ENCODE measurements around the gene P2RX7.

P2RX7 gene

DNA sequence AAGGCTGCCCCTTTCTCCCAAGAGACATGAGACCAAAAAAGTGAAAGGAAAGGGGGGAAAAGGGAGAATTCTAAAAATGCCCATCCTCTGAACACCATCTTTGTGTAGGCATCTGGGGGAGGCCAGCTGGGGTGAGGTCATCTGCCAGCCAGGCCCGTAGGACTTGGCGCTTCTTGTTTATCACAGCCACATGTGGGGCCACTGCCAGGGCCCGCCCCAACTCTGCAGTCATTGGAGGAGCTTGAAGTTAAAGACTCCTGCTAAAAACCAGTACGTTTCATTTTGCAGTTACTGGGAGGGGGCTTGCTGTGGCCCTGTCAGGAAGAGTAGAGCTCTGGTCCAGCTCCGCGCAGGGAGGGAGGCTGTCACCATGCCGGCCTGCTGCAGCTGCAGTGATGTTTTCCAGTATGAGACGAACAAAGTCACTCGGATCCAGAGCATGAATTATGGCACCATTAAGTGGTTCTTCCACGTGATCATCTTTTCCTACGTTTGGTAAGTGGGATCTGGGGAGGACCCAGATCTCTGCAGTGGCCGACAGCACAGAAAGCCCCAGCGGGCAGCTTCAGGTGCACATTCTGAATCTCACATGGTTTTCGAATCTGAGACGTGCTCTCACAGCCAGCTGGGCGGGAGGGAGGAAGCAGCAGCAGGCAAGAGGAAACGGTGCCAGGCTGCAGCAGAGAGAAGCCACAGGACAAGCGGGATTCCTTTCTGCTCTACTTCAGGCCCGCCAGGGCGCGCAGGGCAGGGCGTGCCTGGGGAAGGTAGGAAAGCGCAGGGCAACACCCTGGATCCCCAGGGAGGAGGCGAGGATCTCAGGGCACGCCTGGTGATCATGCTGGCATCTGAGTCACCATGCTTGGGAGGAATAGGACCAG, at the start of gene P2RX7:
P2RX7 (plus strand) TSS at position 276 of the 881 bp plus-strand sequence; CDS start at position 371, 95 bp downstream.
- no peak for FAIRE-seq

DNA sequence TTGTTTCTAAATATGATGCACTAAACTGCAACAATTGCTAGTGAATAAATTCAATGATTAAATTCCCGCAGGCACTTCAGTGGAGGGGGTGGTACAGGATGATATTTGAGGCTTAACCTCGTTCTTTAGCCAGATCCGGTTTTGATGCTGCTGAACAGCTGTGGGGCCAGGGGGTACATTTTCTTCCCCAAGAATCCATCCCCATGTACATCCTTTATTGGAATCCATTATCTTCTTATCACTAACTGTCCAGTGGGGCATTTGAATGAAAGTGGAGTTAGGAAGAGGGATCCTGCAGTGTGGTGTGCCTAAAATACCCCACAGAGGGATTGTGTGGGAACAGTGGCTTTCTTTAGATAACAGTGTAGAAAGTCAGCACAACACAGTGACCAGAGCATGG, 48.4 kb upstream of the P2RX7 start:
- no peak for FAIRE-seq

- FAIRE-seq, result no peak
Observed at GRCh38 chr12:121085069-121085468, 47.6 kb upstream of the P2RX7 start.

DNA sequence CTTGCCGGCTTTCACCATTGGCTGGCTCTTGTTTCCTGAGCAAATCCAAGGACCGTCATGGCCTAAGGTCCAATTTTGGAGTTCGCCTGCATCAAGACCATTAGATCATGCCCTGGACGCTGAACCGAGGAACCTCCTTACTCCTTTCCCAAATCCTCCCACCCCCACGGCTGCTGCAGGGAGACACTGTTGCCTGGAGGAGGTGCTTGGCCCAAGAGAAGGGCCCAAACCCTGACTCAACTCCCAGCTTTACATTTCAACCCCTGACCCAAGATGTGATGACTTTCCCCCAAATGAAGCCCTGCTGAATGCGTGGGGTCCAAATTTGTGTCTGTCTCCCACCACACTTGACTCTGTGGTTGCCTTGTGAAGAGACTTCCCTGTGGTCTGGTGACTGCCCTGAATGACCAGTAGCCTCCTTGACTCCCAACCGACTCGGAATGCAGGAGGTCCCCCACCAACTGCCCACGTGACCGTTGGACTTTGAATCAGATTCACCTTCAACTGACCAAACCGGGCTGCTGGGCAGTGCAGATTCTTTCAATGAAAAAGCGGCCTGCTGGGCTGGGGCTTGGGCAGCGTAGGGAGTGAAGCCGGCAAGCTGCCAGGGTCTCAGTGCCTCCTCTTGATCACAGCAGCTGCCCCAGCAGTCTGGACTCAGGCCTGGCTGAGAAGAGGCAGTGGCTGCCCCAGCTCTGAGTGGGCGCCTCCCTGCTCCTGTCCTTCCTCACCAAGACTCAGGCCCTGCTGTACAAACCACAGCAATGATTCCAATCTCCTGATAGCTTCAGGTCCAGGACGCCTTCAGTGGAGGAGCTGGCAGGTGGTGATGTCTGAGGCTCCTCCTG, 46.9 kb upstream of the P2RX7 start:
- no peak for FAIRE-seq

DNA sequence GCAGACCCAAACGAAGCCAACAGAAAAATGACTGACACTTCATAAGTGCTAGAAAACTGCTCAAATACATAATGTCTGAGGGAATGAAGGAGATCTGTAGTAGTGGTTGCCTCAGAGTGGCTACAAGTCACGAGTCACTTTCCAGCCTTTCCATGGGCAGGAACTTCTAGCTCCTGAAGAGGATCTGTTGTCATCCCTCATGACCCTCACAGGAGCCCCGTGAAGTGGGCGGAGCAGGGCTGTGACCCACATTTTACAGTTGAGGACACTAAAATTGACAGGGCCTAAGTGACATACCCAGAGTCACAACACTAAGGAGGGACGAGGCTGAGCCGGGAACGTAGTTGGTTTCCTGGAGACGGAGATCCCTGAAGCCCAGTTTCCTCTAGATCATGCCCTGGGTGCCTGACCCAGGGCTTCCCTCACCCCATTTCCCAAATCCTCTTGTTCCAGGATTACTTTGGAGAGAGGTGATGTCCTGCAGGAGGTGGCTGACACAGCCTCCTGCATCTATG, 45.8 kb upstream of the P2RX7 start:
- no peak for FAIRE-seq

DNA sequence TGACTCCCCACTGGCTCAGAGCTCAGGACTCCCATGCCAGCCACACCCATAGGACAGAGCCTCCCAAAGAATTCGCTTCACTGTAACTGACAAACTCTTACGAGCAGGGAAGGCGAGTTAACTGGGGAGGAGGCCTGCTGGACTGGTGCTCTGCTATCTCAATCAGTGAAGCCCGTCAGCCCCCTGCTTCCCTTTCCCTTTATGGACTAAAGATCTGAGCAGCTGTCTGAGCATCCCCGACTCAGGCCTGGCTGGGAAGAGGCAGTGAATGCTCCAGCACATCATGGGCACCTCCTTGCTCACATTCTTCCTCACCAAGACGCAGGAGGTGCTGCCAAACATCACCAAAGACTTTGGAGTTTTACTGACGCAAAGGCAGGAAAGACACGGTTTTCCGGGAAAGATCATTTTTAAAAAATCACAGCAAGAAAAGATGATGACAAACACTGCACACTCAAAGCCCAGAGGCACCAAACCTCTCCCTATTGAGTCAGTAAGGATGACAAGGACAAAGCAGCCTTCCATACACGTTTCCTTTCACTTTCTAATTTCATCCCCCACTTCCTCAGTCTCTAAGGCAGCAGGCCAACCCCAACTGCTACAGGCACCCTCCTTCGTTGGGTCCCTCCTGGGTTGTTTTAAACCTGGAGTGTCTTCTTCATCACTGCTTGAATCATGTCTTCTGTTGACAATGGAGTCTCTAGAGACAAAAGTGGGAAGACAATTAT, 45.0 kb upstream of the P2RX7 start:
- FAIRE-seq, result no peak

DNA sequence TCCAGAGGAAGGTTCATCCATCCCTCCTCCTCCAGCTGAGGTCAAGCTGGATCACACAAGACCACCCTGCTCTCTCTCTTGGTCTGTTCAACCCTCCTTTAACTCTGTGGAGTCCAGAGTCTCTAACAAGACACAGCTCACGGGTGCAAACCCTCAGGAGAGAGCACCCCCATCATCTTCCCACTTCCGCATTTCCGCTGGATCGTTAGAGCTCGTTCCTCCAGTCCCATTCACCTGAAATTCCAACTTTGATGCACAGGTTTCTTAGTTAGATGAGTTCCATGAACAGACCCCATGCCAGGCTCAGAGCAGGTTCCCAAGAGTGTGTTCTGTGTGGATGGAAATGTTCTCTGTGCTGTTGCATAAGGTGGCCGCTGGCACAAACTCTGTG, 44.5 kb upstream of the P2RX7 start:
- no peak for FAIRE-seq

GRCh38 chr12:121089031-121089812, 43.5 kb upstream of the P2RX7 start:
- no peak for FAIRE-seq

DNA sequence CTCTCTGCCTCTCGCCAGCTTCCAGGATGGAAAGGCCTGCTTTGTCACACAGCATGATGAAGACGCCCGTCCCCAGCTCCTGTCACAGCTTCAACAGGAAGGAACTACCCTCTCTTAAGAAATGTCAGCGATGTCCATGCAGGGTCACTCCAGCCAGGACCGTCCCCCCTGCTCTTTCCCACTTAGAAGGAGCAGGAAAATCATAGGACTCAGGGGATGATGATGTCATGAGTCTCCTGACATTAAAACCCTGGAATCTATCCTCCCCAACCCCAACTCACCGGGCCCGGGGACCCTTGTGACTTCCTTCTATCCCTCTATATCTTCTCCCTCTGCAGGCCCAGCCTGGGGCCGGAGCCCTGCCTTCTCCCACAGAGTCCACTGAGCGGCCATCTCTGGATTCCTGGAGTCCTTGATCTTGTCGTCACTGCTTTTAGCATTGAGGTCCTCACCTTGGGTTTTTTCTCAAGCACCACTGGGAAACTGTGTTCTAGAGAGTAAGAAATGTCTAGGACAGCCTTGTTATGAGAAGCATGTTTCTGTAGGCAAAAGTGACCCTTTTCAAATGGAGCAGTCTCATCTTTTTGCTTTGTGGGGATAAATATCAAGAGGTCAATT, 42.8 kb upstream of the P2RX7 start:
- no peak for FAIRE-seq

DNA sequence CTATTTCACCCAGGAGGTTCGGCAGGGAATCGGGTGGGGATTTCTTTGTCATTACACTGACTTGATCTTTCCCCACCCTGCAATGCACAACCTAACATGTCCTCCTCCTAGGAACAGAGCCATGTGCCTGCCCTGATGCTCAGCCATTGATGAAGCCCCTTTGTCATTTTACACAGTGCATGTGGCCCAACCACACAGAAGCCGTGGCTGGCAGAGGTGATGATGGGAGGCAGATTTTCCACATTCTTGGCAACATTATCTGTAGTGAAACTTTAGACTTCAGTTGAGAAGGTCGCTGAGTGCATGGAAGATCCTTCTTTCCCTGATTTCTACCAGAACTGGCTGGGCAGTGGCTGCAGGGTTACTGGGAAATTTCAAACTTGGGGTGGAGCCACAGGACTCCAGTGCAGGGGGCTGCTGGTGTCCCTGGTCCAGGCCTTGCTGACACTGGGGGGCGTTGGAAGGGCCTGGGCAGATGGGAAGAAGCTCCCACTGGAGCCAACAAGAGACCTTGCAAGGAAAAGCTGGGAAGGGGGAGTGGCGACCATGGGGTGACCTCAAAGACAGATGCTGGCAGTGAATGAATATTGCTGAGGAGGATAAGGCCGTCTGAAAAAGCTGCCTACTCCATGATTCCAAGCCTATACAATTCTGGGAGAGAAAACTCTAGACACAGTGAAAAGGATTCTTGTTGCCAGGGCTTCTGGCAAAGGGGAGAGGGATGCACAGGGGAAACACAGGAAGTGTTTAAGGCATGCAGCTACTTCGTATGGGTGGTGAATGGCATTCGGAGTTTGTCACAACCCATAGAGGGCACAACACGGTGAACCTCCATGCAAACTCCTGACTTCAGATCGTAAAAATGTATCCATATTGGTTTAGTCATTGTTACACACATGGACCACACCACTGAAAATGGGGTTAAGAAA, 41.8 kb upstream of the P2RX7 start:
- FAIRE-seq, result no peak

- FAIRE-seq, result no peak
Observed at GRCh38 chr12:121092034-121092433, 40.6 kb upstream of the P2RX7 start.

DNA sequence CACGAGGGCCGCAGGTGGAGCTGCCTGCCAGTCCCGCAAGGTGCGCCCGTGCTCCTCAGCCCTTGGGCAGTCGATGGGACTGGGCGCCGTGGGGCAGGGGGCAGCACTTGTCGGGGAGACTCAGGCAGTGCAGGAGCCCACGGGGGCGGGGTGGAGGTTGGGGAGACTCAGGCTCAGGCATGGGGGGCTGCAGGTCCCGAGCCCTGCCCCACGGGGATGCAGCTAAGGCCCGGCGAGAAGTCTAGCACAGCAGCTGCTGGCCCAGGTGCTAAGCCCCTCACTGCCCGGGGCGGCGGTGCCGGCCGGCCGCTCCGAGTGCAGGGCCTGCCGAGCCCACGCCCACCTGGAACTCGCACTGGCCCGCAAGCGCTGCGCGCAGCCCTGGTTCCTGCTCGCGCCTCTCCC, 39.2 kb upstream of the P2RX7 start:
- no peak for FAIRE-seq

DNA sequence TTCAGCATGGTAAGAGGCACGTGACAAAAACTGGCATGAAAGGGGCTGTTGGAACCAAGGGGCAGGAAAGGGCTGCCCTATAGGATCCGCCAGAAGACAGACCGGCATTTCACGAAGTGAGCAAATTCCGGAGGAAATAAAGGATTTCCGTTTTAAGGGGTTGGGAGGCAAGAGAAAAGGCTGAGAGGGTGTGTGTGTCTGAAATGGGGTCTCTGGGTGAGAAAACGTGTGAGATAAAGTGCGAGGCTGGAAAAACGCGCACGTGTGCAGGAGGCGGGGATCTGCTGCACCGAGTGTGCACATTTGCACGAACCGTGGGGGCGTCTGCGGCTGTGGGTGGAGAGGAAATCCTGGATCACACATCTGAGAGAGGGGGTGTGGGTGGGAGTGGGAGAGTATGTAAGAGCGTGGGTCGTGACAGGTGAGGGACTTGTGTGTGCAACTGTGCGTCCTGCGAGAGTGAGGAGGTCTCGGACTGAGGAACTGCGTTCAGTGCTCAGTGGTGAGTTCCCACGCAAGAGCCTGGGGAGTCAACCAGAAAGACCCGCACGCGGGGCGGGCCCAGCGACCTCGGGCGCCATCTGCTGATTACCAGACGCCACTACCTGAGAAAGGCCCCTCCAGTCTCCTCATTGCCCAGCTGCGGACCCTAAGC, 37.0 kb upstream of the P2RX7 start:
- FAIRE-seq, result no peak

GRCh38 chr12:121096199-121096798, 36.4 kb upstream of the P2RX7 start:
- no peak for FAIRE-seq

- no peak for FAIRE-seq
Observed at GRCh38 chr12:121099779-121100178, 32.9 kb upstream of the P2RX7 start.

DNA sequence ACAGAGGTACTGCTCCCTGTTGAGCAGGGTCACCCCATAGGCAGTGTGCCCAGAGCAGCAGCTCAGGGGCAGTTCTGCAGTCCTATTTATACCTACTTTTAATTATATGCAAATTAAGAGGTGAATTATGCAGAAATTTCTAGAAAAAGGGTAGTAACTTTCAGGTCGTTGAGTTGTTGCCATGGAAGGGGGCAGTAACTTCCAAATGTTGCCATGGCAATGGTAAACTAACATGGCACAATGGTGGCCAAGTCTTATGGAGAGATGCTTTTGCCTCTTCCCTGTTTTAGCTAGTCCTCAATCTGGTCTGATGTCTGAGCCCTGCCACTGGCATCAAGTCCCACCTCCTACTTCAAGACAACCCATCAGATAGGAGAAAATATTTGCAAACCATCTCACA, 30.4 kb upstream of the P2RX7 start:
- no peak for FAIRE-seq

- FAIRE-seq, result no peak
Observed at GRCh38 chr12:121107681-121108080, 25.0 kb upstream of the P2RX7 start.

- no peak for FAIRE-seq
Observed at GRCh38 chr12:121108492-121108891, 24.2 kb upstream of the P2RX7 start.

GRCh38 chr12:121110211-121110940, 22.3 kb upstream of the P2RX7 start:
- FAIRE-seq, result no peak
